SK-MEL-5 (cell line): Measurements from ENCODE around the gene PDE3B. TPM values are rescaled to one million over a fixed set of nuclear protein-coding genes. Genes with fewer than 3 reads are reported as not detected.
A peak's percentile ranks its signal among the peaks of the same experiment; 100 is the strongest.
"Not testable (repeated sequence)": the region's sequence is repeated elsewhere in the genome, so short reads cannot be mapped to it uniquely, and the experiment has no call there.

Experiments
- DNase-seq: peaks from one replicate; pipeline ENCODE4 v3.0.0-alpha.2; 2016; ENCODE audit warnings: low read depth, low spot score
- in situ Hi-C: cut with HindIII; loops from 2 replicates; pipeline ENCODE4 v1.10.0; 2016; ENCODE audit warnings: low sequenced_read_pairs, high pct_unique_total_duplicates, low pct_unique_long_range_greater_than_20kb
- total RNA-seq: library from RNA; depleted of rRNA; stranded (reverse); fragments of >200 nt; shearing (Covaris generic); gene quantifications from 2 replicates; pipeline ENCODE4 v1.2.3, GENCODE V29; 2014

The PDE3B gene
- total RNA-seq, 1 experiment from 2014 or later, result 11.9 TPM

- in situ Hi-C loops, result no loop called here
- no peak for DNase-seq
Measured at GRCh38 chr11:14764179-14764578, 120.6 kb downstream of the PDE3B start.

- peak; percentile 77 for DNase-seq
- in situ Hi-C loops, result no loop called here
Measured at GRCh38 chr11:14764579-14765527, 121.2 kb downstream of the PDE3B start.

- in situ Hi-C loops, result no loop called here
- DNase-seq, result no peak
Measured at GRCh38 chr11:14766585-14766984, 123.0 kb downstream of the PDE3B start.

- DNase-seq, result no peak
- in situ Hi-C loops, result no loop called here
Measured at GRCh38 chr11:14768526-14769188, 125.1 kb downstream of the PDE3B start.

- in situ Hi-C loops, result no loop called here
Measured at GRCh38 chr11:14773755-14774154, 130.2 kb downstream of the PDE3B start.

GRCh38 chr11:14774721-14775120, 131.1 kb downstream of the PDE3B start:
- in situ Hi-C loops, result no loop called here
- no peak for DNase-seq

More at GRCh38 chr11:14773755-14774154, 130.2 kb downstream of the PDE3B start:
- peak; percentile 72 for DNase-seq

GRCh38 chr11:14775897-14776296, 132.3 kb downstream of the PDE3B start:
- in situ Hi-C loops, result no loop called here

GRCh38 chr11:14778460-14778859, 134.9 kb downstream of the PDE3B start:
- in situ Hi-C loops, result not testable (repeated sequence)

More at GRCh38 chr11:14775897-14776296, 132.3 kb downstream of the PDE3B start:
- DNase-seq, result no peak

GRCh38 chr11:14783788-14784187, 140.2 kb downstream of the PDE3B start:
- in situ Hi-C loops, result no loop called here
- no peak for DNase-seq

More at GRCh38 chr11:14778460-14778859, 134.9 kb downstream of the PDE3B start:
- not testable (repeated sequence) for DNase-seq

GRCh38 chr11:14784230-14784629, 140.6 kb downstream of the PDE3B start:
- in situ Hi-C loops, result no loop called here
- DNase-seq, result no peak

GRCh38 chr11:14789879-14790484, 146.4 kb downstream of the PDE3B start:
- in situ Hi-C loops, result no loop called here

GRCh38 chr11:14793546-14793945, 149.9 kb downstream of the PDE3B start:
- in situ Hi-C loops, result no loop called here
- no peak for DNase-seq

More at GRCh38 chr11:14789879-14790484, 146.4 kb downstream of the PDE3B start:
- peak; percentile 36 for DNase-seq

- DNase-seq, in situ Hi-C loops: not testable (repeated sequence)
Measured at GRCh38 chr11:14796028-14796427, 152.4 kb downstream of the PDE3B start.

GRCh38 chr11:14803846-14804245, 160.2 kb downstream of the PDE3B start:
- in situ Hi-C loops, result no loop called here
- no peak for DNase-seq

- in situ Hi-C loops, result no loop called here
Measured at GRCh38 chr11:14809466-14809865, 165.9 kb downstream of the PDE3B start.

GRCh38 chr11:14812757-14813156, 169.2 kb downstream of the PDE3B start:
- DNase-seq, result no peak
- in situ Hi-C loops, result no loop called here

More at GRCh38 chr11:14809466-14809865, 165.9 kb downstream of the PDE3B start:
- no peak for DNase-seq

- in situ Hi-C loops, result no loop called here
- no peak for DNase-seq
Measured at GRCh38 chr11:14813516-14813915, 169.9 kb downstream of the PDE3B start.

GRCh38 chr11:14818779-14819178, 175.2 kb downstream of the PDE3B start:
- in situ Hi-C loops, result no loop called here
- no peak for DNase-seq
